ENCODE measurements around the gene USP20.

Gene USP20

GRCh38 chr9:129810788-129811187 is 24.5 kb upstream of the USP20 start:
- ChIA-PET CTCF (no interaction called here), POLR2A (no interaction called here)
- no peak for DNase-seq (ENCODE audit: extremely low spot score)
- TF ChIP-seq SP1 (IDR thresholded peaks at IDR 0.05), result no peak
- no peak for TF ChIP-seq ARNT (IDR thresholded peaks at IDR 0.05)
- no peak for TF ChIP-seq NFRKB (IDR thresholded peaks at IDR 0.05)
- no peak for TF ChIP-seq SUZ12 (IDR thresholded peaks at IDR 0.05)
- no peak for TF ChIP-seq LEF1 (IDR thresholded peaks at IDR 0.05; ENCODE audit: borderline replicate concordance)

DNA sequence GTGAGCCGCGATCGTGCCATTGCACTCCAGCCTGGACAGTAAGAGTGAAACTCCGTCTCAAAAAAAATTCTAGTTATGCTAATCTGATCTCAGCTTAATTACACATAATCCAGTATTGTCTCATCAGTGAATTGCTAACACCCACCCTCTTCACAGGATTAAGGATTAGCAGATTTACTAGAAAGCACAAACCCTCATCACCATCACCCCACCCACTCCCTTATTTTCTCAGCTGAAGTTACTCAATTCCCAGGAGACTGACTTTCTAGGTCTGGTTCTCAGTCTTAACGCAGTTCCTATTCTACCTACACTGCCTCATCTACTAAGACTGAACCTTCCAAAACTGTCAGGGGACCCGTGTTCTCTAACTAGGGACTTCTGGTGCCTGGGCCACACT is 23.3 kb upstream of the USP20 start:
- no peak for TF ChIP-seq L3MBTL2 (conservative IDR thresholded peaks at IDR 0.05)
- no peak for TF ChIP-seq FOXA1 (IDR thresholded peaks at IDR 0.05)
- no peak for TF ChIP-seq BHLHE40 (IDR thresholded peaks at IDR 0.05; ENCODE audit: borderline replicate concordance)
- TF ChIP-seq SP1 (IDR thresholded peaks at IDR 0.05), result no peak
- no peak for TF ChIP-seq HDGF (IDR thresholded peaks at IDR 0.05; ENCODE audit: borderline replicate concordance)
- TF ChIP-seq SUZ12 (IDR thresholded peaks at IDR 0.05), result no peak
- no peak for TF ChIP-seq NFRKB (IDR thresholded peaks at IDR 0.05)
- DNase-seq (ENCODE audit: extremely low spot score), result no peak
- POLR2A ChIA-PET, result interaction anchor here (2.0 kb wide), 1 partner anchor 8 kb away, joined by 9 read pairs; no protein-coding TSS in a partner anchor
- CTCF ChIA-PET, result no interaction called here

- POLR2A ChIA-PET, result interaction anchor here (2.0 kb wide), 1 partner anchor 9 kb away, joined by 9 read pairs; no protein-coding TSS in a partner anchor
- CTCF ChIA-PET, result no interaction called here
- DNase-seq (ENCODE audit: extremely low spot score), result no peak
- TF ChIP-seq FOXA1 (IDR thresholded peaks at IDR 0.05) (no peak), FOXM1 (IDR thresholded peaks at IDR 0.05; ENCODE audit: borderline replicate concordance) (no peak), PKNOX1 (IDR thresholded peaks at IDR 0.05) (no peak), HDGF (IDR thresholded peaks at IDR 0.05; ENCODE audit: borderline replicate concordance) (no peak), L3MBTL2 (conservative IDR thresholded peaks at IDR 0.05) (no peak), TARDBP (IDR thresholded peaks at IDR 0.05) (no peak), ARNT (IDR thresholded peaks at IDR 0.05) (no peak), ZNF384 (IDR thresholded peaks at IDR 0.05) (no peak), SP1 (IDR thresholded peaks at IDR 0.05) (no peak), NFRKB (IDR thresholded peaks at IDR 0.05) (no peak), ELF4 (IDR thresholded peaks at IDR 0.05) (no peak), SUZ12 (IDR thresholded peaks at IDR 0.05) (no peak), LEF1 (IDR thresholded peaks at IDR 0.05; ENCODE audit: borderline replicate concordance) (no peak), CTBP1 (IDR thresholded peaks at IDR 0.05; ENCODE audit: borderline replicate concordance) (no peak), BHLHE40 (IDR thresholded peaks at IDR 0.05; ENCODE audit: borderline replicate concordance) (no peak), FOXK2 (IDR thresholded peaks at IDR 0.05) (no peak)
Measured at GRCh38 chr9:129812385-129812784, 22.9 kb upstream of the USP20 start.

DNA sequence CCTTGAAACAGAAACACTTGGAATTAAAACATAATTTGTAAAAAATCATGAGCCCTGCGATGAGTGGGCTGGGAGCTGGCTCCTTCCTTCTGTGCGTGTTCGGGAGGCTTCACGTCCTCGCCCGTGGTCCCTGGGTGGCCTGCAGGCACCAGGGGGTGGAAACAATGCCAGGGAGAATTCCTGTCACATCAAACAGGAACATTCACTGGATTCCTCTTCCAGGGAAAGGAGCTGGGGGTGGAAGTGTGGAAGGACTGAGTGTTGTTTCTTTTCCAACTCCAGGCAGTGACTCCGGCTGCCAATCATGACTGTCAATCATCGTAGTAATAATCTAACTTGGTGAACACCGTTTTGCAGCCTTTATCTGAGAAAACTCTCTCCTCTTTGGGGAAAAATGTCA is 21.6 kb upstream of the USP20 start:
- ChIA-PET POLR2A (no interaction called here), CTCF (no interaction called here)
- DNase-seq (ENCODE audit: extremely low spot score), result no peak
- TF ChIP-seq TARDBP (IDR thresholded peaks at IDR 0.05), result no peak
- TF ChIP-seq PKNOX1 (IDR thresholded peaks at IDR 0.05), result peak; percentile 79

DNA sequence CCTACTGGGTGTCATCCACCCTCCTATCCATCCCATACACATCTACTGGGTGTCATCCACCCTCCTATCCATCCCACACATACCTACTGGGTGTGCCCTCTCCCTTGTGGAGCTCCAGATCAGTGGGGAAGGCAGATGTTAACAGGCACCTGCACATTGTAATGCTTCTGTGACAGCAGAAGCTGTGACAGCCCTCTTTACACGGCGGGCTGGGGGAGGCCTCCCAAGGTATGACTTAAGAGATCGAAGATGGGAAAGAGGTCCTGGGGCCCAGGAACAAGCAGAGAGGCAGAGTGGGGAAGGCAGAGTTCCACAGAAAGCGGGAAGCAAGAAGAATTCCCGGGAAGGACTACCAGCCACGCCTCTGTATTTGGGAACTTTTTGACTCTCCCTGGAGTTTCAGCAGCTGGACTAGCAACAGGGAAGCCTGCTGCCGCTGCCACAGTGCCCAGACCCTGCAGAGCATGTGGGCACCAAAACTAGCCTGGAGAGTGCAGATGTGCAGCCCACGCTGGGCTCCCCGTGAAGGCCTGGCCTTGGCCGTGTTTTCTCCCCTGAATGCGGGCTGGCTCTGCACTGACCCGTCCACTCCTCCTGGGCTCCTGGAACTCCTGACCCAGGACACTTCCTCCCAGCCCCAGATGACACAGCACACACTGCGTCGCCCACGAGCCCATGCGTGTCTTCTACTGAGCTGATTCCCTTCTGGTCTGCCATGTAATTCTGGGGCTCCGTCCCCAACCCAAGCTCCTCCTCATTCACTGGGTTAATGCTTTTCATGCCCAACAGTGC is 20.6 kb upstream of the USP20 start:
- TF ChIP-seq FOXK2 (IDR thresholded peaks at IDR 0.05) (no peak), FOXM1 (IDR thresholded peaks at IDR 0.05; ENCODE audit: borderline replicate concordance) (no peak), SUZ12 (IDR thresholded peaks at IDR 0.05) (no peak), SP1 (IDR thresholded peaks at IDR 0.05) (no peak), NFRKB (IDR thresholded peaks at IDR 0.05) (no peak), ZNF384 (IDR thresholded peaks at IDR 0.05) (no peak), HDGF (IDR thresholded peaks at IDR 0.05; ENCODE audit: borderline replicate concordance) (no peak), BHLHE40 (IDR thresholded peaks at IDR 0.05; ENCODE audit: borderline replicate concordance) (no peak)
- ChIA-PET POLR2A (no interaction called here), CTCF (interaction anchor here (0.6 kb wide), 1 partner anchor 40 kb away, joined by 3 read pairs; no protein-coding TSS in a partner anchor)
- DNase-seq (ENCODE audit: extremely low spot score), result no peak

DNA sequence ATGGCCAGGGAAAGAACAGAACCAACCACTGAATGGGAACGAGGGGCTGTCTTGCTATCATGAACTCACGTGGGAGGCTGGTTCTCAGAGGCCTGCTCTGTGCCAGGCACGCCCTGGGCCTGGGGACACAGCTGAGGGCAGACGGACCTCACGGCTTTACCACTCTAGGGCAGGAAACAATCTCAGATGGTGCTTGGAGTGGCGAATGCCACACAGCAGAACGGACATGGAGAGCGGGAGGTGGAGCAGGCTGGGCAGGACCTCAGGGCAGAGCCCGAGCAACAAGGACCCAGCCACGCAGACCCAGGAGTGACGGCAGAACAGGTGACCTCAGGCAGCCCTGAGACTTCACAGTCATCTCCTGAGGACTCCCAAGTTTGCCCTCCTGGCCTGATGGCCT is 20.0 kb upstream of the USP20 start:
- no peak for DNase-seq (ENCODE audit: extremely low spot score)
- ChIA-PET CTCF (no interaction called here), POLR2A (no interaction called here)
- TF ChIP-seq SP1 (IDR thresholded peaks at IDR 0.05), result no peak
- no peak for TF ChIP-seq LEF1 (IDR thresholded peaks at IDR 0.05; ENCODE audit: borderline replicate concordance)
- TF ChIP-seq SUZ12 (IDR thresholded peaks at IDR 0.05), result no peak
- TF ChIP-seq PKNOX1 (IDR thresholded peaks at IDR 0.05), result no peak
- no peak for TF ChIP-seq NFRKB (IDR thresholded peaks at IDR 0.05)
- TF ChIP-seq HDGF (IDR thresholded peaks at IDR 0.05; ENCODE audit: borderline replicate concordance), result no peak
- no peak for TF ChIP-seq CTBP1 (IDR thresholded peaks at IDR 0.05; ENCODE audit: borderline replicate concordance)
- no peak for TF ChIP-seq FOXM1 (IDR thresholded peaks at IDR 0.05; ENCODE audit: borderline replicate concordance)
- no peak for TF ChIP-seq L3MBTL2 (conservative IDR thresholded peaks at IDR 0.05)
- TF ChIP-seq FOXA1 (IDR thresholded peaks at IDR 0.05), result no peak
